Measurements from ENCODE around the gene ANKRD34A. TPM values are rescaled to one million over a fixed set of nuclear protein-coding genes. Genes with fewer than 3 reads are reported as not detected.

Gene ANKRD34A
- total RNA-seq, 1 donor: 0.42 TPM

DNA sequence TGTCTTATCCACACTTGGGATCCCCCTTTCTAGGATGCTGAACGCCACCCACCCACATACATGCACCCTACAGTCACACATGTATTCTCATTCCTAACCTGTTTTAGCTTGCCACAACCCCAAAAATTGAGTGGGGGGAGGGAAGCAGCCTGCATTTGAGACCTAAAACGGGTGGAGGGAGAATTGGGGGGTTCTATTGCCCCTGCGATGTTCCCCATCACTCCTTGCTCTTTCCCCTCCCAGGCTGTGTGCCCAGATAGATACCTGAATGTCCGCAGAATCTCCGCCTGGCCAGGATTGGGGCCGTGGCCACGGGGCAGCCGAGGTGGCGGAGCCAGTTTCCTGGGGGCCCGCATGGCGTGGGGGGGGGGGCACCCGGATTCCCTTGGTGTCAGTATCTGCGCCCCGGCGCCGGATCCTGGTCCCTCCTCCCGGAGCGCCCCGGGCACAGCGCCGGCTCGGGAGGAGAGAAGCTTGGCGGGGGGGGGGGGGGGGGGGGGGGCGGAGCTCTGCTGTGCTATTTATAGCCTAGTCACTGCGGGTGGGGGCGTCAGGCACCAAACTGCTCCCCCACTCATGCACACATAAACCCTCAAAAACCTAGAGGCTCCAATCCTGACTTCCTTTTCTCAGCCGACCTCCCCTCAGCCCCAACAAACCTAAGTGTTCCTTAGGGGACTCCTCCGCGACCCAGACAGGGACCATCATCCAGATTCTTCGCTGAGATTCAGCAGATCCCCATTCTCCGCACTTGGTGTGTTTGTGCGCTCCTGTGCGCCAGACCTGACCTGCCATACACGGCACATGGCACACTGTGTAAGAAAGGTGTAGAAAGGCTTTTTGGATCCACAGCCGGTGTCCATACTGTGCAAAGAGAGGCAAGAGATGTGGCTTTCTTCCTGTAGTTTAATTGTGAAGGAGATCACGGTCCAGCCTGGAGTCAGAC lies 1.9 kb downstream of the ANKRD34A start:
- H3K9me3 ChIP-seq (ENCODE audit: low read depth, low read length): no peaks in the 10 kb centered on the region
- H3K4me1 ChIP-seq (ENCODE audit: insufficient read depth, low read length): peaks cover 74% of the 10 kb centered on the region
- peak overlapping the region; percentile 53 for H3K4me3 ChIP-seq (ENCODE audit: low read length)
- H3K27me3 ChIP-seq (ENCODE audit: insufficient read depth, low read length): no peaks in the 10 kb centered on the region

DNA sequence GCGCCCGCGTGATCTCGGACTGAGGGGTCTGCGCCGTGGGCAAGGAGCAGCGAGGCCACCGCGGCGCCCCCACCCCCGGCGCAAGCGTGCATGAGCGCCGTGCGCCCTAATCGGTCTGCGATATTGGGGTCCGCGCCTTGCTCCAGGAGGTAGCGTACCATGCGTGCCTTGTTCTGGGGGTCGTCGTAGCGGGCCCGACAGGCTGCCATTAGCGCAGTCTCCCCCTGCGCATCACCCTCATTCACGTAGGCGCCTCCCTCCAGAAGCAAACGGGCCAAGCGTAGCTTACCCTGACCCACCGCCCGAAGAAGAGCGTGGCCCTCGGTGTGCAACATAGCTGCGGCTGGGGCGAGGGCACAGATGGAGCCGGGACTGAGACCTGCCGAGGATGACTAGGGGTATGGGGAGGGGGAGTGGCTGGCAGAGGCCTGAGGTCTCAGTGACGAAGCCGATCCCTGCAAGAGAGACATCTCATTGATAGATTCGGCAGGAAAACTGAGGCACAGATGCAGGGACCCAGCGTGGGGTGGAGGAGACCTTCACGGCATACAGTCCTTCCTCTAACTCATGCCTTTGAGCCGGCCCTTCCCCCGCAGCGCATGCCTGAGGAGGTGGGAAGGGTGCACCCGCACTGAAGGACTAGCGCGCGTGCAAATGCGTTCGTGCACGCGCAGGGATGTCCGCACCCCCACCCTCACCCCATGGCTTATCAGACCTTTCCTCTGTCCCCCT lies 2.8 kb downstream of the ANKRD34A start:
- no peaks in the 10 kb centered on the region for H3K9me3 ChIP-seq (ENCODE audit: low read depth, low read length)
- peak overlapping the region; percentile 53 for H3K4me3 ChIP-seq (ENCODE audit: low read length)
- H3K4me1 ChIP-seq (ENCODE audit: insufficient read depth, low read length): peaks cover 82% of the 10 kb centered on the region
- H3K27me3 ChIP-seq (ENCODE audit: insufficient read depth, low read length): no peaks in the 10 kb centered on the region

DNA sequence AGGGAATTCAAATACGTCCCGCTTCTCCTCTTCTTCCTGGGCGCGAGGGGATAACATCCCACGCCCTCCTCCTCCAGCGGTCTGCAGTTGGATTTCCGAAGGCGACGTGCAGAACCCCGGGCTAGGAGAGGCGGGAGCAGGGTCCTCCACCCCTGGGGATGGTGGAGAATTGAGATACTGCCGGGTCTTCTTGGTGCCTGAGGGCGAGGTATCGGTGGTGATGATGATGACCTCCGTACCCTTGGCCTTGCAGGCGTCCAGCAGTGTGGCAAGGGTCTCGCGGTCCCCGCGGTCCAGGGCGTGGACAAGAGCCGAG lies 3.3 kb downstream of the ANKRD34A start:
- no peaks in the 10 kb centered on the region for H3K9me3 ChIP-seq (ENCODE audit: low read depth, low read length)
- peaks cover 85% of the 10 kb centered on the region for H3K4me1 ChIP-seq (ENCODE audit: insufficient read depth, low read length)
- H3K4me3 ChIP-seq (ENCODE audit: low read length): peak overlapping the region; percentile 53
- H3K27me3 ChIP-seq (ENCODE audit: insufficient read depth, low read length): no peaks in the 10 kb centered on the region

DNA sequence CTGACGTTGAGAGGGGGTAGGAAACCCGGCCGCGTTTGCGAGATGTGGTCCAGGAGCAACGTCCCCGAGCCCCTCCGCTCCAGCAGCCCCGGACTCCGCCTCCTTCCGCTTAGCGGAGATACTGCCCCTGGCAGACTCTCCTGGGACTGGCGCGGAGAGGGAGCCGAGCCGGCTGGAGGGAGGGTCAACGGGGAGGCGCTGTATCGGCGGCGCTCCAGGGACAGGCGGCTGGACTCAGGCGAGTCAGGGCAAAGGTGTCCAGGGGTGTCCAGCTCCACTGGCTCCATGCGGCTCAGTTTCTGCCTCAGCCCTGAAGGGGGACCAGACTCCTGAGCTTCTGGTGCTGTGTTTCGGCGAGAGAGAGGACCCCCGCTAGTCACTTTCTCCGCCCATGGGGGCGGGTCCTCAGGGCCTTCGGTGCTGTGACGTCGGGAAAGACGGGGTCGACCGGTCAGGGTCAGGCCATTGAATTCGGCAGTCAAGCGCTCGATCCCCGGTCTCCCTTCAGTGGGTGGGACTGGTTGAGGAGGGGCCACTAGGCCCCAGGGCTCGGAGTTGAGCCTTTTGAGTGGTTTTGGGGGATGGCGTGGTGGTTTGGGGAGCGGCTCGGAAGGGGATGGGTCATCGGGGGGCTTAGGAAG lies 3.8 kb downstream of the ANKRD34A start:
- H3K4me3 ChIP-seq (ENCODE audit: low read length): peak overlapping the region; percentile 53
- peaks cover 85% of the 10 kb centered on the region for H3K4me1 ChIP-seq (ENCODE audit: insufficient read depth, low read length)
- no peaks in the 10 kb centered on the region for H3K27me3 ChIP-seq (ENCODE audit: insufficient read depth, low read length)
- H3K9me3 ChIP-seq (ENCODE audit: low read depth, low read length): no peaks in the 10 kb centered on the region

DNA sequence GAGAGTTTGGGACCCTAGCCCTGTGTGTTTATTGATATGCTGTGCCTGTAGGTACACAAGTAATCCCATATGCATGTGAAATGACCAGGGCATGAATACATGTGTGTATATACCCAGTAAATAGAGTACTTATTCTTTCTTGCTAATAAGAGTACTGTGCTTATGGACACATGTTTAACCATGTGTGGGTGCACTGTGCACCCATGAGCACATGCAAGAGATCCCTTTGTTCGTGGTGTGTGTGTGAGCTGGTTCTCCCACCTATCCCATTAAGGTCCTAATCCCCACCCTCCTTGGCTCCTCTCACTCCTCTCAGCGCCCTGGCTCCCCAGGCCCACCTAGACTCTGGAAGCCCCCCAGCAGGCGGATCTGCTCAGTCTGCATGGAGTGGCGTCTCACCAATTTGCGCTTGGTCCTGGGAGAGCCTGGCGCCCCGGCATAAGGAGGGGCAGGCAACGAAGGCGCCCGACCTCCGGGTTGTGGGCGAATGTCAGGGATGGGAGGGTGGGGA lies 4.4 kb downstream of the ANKRD34A start:
- peak overlapping the region; percentile 53 for H3K4me3 ChIP-seq (ENCODE audit: low read length)
- peaks cover 85% of the 10 kb centered on the region for H3K4me1 ChIP-seq (ENCODE audit: insufficient read depth, low read length)
- no peaks in the 10 kb centered on the region for H3K27me3 ChIP-seq (ENCODE audit: insufficient read depth, low read length)
- no peaks in the 10 kb centered on the region for H3K9me3 ChIP-seq (ENCODE audit: low read depth, low read length)

DNA sequence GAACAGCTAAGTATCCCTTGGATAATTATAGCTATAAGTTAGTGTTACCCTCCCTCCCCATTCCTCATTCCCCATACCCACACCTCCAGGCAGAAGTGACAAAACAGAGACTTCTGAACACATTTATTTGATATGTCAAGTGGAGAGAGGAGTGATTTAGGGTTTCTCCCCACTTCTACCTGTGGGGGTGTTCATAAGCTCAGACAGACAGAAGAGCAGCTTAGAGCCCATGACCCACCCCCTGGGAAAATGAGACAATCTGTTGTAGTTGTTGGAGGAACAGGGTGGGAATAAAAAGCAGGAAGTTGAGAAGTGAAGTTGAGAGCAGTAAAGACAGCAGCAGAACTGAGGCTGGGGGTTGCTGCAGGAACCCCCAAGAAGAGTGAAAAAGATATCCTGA lies 5.0 kb downstream of the ANKRD34A start:
- no peaks in the 10 kb centered on the region for H3K27me3 ChIP-seq (ENCODE audit: insufficient read depth, low read length)

DNA sequence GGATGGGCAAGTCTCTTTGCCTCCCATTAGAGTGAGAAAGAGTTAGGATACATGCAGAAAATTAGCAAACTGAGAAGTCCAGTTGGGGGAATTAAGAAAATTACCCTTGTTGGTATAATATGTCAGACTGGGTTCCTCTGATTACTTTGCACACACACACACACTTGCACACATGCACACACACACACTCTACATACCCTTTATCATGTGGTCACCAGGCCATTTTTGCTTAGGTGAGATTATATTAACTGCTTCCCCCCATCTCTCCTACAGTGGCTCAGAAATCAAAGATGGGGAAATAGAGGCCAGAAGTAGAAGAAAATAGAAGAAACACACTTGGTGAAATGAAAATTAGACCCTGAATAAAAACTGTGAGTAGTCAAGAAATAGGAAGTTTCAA lies 5.6 kb downstream of the ANKRD34A start:
- Histone ChIP-seq H3K9me3 (ENCODE audit: low read depth, low read length) (no peaks in the 10 kb centered on the region), H3K4me3 (ENCODE audit: low read length) (no peak overlapping the region), H3K4me1 (ENCODE audit: insufficient read depth, low read length) (peaks cover 76% of the 10 kb centered on the region), H3K27me3 (ENCODE audit: insufficient read depth, low read length) (no peaks in the 10 kb centered on the region)

More for the DNA sequence above, 5.0 kb downstream of the ANKRD34A start:
- Histone ChIP-seq H3K9me3 (ENCODE audit: low read depth, low read length) (no peaks in the 10 kb centered on the region), H3K4me1 (ENCODE audit: insufficient read depth, low read length) (peaks cover 82% of the 10 kb centered on the region), H3K4me3 (ENCODE audit: low read length) (no peak overlapping the region)

DNA sequence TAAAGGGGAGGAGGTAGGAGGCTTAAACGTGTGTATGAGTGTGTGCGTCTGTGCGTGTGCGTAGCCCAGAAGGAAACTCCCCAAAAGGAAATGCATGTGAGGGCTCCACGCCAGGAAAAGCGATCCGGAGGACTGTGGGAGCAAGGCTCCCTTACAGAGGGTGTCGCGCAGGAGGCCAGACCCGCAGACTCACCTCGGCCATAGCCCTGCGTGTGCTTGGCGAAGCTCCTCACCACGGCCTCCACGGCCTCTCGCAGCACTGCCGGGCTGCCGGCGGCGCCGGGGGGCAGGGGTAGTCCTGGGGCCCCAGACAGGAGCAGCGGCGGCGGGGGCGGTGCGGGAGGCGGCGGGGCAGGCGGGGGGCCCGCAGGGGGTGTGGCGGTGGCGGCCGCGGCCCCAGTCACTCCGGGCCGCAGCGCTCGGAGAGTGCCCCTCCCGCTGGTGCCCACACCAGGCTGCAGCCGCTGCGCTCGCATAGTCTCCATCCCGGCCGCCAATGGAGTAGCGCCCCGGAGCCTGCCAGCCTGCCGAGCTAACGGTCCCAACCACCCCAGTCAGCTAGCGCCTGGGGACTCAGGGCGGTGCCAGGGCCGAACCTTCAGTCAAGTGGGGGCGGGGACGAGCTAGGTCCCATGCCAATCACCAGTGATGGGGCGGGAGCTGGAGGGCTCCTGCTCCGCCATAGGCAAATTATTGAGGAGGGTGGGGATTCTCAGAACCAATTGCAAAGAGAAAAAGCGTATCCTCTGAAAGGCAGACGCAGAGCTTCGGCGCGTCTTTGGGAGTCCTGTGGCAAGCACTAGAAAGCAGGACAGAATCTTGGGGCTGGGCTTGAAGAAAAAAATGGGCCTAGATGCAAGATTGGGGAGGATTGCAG lies 6.7 kb downstream of the ANKRD34A start, which contains the start of gene LIX1L:
TSS of gene LIX1L (minus strand) at position 575 of the 877 bp plus-strand sequence. CDS start at position 485, 90 bp downstream.
- H3K27me3 ChIP-seq (ENCODE audit: insufficient read depth, low read length): no peaks in the 10 kb centered on the region

DNA sequence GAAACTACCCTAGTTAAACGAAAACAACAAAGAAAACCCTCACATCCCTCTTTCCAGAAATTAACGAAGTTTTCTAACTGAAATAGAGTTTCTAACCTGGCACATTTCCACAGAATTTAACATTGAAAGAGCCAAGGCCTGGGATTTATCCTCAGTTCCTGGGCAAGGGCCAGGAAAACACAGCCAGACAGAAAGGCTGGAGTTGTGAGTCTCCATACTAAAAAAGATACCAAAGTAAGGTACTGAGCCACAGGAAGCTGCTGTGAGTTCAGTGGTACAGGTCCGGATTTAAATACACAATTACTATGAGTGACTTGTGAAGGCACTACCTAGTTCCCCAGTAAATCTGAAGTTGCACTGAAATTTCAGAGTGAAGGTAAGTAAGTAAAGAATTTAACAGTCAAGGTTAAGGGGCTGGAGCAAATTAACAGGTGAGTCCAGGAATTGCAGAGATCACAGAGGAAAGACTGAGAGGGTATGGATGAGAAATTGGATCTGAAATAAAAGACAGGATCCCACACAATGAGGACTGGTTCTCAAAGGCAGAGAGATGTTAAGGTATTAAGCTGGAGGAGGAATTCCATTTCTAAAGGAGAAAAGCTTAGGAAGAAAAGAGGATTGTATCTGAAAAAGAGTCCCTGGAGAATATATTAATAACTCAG lies 7.5 kb downstream of the ANKRD34A start:
- H3K4me3 ChIP-seq (ENCODE audit: low read length): peak overlapping the region; percentile 75
- no peaks in the 10 kb centered on the region for H3K9me3 ChIP-seq (ENCODE audit: low read depth, low read length)
- H3K4me1 ChIP-seq (ENCODE audit: insufficient read depth, low read length): peaks cover 60% of the 10 kb centered on the region
- H3K27me3 ChIP-seq (ENCODE audit: insufficient read depth, low read length): no peaks in the 10 kb centered on the region

More for the DNA sequence above, 6.7 kb downstream of the ANKRD34A start, which contains the start of gene LIX1L:
- H3K9me3 ChIP-seq (ENCODE audit: low read depth, low read length): no peaks in the 10 kb centered on the region
- peak within 1 kb of the TSS; percentile 75 for H3K4me3 ChIP-seq (ENCODE audit: low read length)
- peaks cover 66% of the 10 kb centered on the region for H3K4me1 ChIP-seq (ENCODE audit: insufficient read depth, low read length)

DNA sequence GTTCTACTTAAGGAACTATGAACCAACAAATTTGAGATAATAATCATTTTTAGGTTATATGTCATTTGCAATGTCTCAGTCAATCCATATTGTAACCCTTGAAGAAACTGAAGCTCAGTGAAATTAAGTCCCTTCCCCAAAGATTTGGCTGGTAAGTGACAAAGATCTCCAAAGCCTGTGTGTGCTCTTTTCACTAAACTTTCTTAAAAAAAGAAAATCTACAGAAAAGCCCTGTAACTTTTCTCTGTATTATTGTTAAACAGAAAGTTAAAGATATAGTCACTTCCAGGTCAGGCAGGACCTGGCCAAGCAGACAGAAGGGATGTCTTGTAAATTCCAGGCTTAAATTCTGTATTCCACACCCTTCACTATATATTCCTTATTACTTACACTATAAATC lies 8.0 kb downstream of the ANKRD34A start:
- Histone ChIP-seq H3K4me3 (ENCODE audit: low read length) (peak overlapping the region; percentile 75), H3K4me1 (ENCODE audit: insufficient read depth, low read length) (peaks cover 54% of the 10 kb centered on the region), H3K9me3 (ENCODE audit: low read depth, low read length) (no peaks in the 10 kb centered on the region), H3K27me3 (ENCODE audit: insufficient read depth, low read length) (no peaks in the 10 kb centered on the region)

DNA sequence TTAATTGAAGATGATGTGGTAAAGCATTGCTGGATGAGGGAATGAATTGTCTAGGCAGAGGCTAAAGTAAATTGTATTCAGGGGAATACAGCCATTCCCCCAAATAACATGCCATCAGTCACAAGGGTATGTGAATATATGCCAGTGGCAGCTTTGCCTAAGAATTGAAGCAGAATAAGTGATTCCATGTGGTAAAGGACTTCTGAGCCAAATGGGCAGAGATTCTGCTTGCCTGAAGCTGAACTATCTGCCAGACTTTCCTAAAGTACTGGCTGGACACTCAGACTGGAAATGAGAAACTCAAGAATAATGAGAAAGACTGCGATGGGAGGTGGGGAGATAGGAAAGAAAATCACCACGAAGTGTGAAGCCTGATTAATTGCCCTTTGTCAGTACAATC lies 8.9 kb downstream of the ANKRD34A start:
- H3K4me3 ChIP-seq (ENCODE audit: low read length): no peak overlapping the region
- peaks cover 54% of the 10 kb centered on the region for H3K4me1 ChIP-seq (ENCODE audit: insufficient read depth, low read length)
- H3K9me3 ChIP-seq (ENCODE audit: low read depth, low read length): no peaks in the 10 kb centered on the region
- no peaks in the 10 kb centered on the region for H3K27me3 ChIP-seq (ENCODE audit: insufficient read depth, low read length)

DNA sequence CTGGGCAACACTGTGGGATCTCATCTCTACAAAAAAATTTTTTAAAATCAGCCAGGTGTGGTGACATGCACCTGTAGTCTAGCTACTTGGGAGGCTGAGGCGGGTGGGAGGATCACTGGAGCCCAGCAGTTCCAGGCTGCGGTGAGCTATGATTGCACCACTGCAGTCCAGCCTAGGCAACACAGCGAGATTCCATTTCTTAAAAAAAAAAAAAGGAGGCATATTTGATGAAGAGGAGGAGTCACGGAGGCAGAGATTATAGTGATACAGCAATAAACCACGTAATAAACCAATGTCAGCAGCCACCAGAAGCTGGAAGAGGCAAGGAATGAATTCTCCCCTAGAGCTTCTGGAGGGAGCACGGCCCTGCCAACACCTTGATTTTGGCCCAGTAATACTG lies 10.5 kb downstream of the ANKRD34A start:
- Histone ChIP-seq H3K27me3 (ENCODE audit: insufficient read depth, low read length) (no peaks in the 10 kb centered on the region), H3K4me1 (ENCODE audit: insufficient read depth, low read length) (peaks cover 39% of the 10 kb centered on the region), H3K4me3 (ENCODE audit: low read length) (no peak overlapping the region)

DNA sequence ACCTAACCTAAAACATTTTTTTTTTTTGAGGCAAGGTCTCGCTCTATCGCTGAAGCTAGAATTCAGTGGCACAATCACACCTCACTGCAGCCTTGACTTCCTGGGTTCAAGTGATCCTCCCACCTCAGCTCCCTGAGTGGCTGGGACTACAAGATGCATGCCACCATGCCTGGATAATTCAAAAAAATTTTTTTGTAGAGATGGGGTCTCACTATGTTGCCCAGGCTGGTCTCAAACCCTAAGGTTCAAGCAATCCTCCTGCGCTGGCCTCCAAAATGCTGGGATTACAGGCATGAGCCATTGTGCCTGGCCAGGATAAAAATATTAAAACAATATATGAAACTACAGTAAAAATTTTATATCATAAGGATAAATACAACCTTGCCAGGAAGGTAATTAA lies 11.5 kb downstream of the ANKRD34A start:
- no peaks in the 10 kb centered on the region for H3K9me3 ChIP-seq (ENCODE audit: low read depth, low read length)
- H3K4me1 ChIP-seq (ENCODE audit: insufficient read depth, low read length): peaks cover 30% of the 10 kb centered on the region
- no peaks in the 10 kb centered on the region for H3K27me3 ChIP-seq (ENCODE audit: insufficient read depth, low read length)
- H3K4me3 ChIP-seq (ENCODE audit: low read length): no peak overlapping the region

More for the DNA sequence above, 10.5 kb downstream of the ANKRD34A start:
- H3K9me3 ChIP-seq (ENCODE audit: low read depth, low read length): no peaks in the 10 kb centered on the region

DNA sequence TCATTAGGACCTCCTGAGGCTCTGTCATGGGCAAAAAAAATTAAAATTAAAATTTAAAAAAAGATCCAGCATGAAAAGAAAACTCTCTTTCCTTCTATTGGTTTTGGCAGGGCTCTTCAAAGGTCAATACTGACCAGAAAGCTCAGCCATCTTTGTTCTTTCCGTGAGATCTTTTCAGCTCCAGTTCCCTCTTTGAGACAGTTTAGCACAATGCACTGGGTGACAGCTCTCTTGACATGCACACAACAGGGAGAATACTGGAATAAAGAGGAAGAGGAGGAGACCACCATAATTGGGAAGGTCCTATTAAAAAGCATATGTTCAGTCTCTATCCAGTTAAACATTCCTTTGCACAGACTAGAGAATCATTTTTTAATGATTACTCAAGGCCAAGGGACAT lies 12.8 kb downstream of the ANKRD34A start:
- no peak overlapping the region for H3K4me3 ChIP-seq (ENCODE audit: low read length)
- no peaks in the 10 kb centered on the region for H3K9me3 ChIP-seq (ENCODE audit: low read depth, low read length)
- peaks cover 22% of the 10 kb centered on the region for H3K4me1 ChIP-seq (ENCODE audit: insufficient read depth, low read length)
- H3K27me3 ChIP-seq (ENCODE audit: insufficient read depth, low read length): no peaks in the 10 kb centered on the region

Data from mononuclear cell (primary cell).